K562 (cell line): ENCODE data around the gene LACTB. TPM values are rescaled to one million over a fixed set of nuclear protein-coding genes. Genes with fewer than 3 reads are reported as not detected.

Experiments
- BDP1 ChIP-seq: IDR thresholded peaks from 3 replicates; pipeline ENCODE4 v1.6.1; 2011; ENCODE audit not compliant: insufficient read length, insufficient read depth
- CHD4 ChIP-seq: fragments of 200-600 bp; sonication (generic); IDR thresholded peaks from 3 replicates; pipeline ENCODE4 v1.6.1; 2012; ENCODE audit warnings: low read depth, mild to moderate bottlenecking, mixed read lengths, low read length, inconsistent platforms; ENCODE audit not compliant: insufficient read depth, insufficient replicate concordance, poor library complexity, severe bottlenecking
- E2F3 ChIP-seq: fragments of 250-450 bp; sonication (Bioruptor Pico); IDR thresholded peaks from 2 replicates; pipeline ENCODE4 v1.4.0; 2020; ENCODE audit warnings: mild to moderate bottlenecking
- ESRRA ChIP-seq: fragments of 450-650 bp; IDR thresholded peaks from 2 replicates; pipeline ENCODE4 v1.6.1; 2014; ENCODE audit warnings: low read depth, mild to moderate bottlenecking, moderate library complexity, borderline replicate concordance
- EWSR1 ChIP-seq: fragments of 450-650 bp; IDR thresholded peaks from 2 replicates; pipeline ENCODE4 v1.6.1; 2018; ENCODE audit warnings: borderline replicate concordance, mild to moderate bottlenecking, low read depth, moderate library complexity; ENCODE audit not compliant: partially characterized antibody
- FOXA3 ChIP-seq, 2 experiments: fragments of 450-650 bp in 1 of 2; sonication (generic) in 1 of 2; formaldehyde crosslinking; IDR thresholded peaks in 1 of 2; conservative IDR thresholded peaks in 1 of 2; 2 replicates each; pipeline versions ENCODE4 v1.4.0 to v1.8.0; 2020 to 2022; ENCODE audit warnings: mild to moderate bottlenecking in 2 of 2, missing genetic modification reagents in 1 of 2
- FOXK2 ChIP-seq, 2 experiments: fragments of 450-650 bp; IDR thresholded peaks in 1 of 2; conservative IDR thresholded peaks in 1 of 2; 2 replicates each; pipeline ENCODE4 v1.6.1; 2016; ENCODE audit warnings: low read depth in 2 of 2, mild to moderate bottlenecking in 1 of 2
- HDAC8 ChIP-seq: fragments of 450-650 bp; IDR thresholded peaks from 2 replicates; pipeline ENCODE4 v1.6.1; 2016; ENCODE audit warnings: mild to moderate bottlenecking, missing genetic modification characterization, moderate library complexity, missing compliant biosample characterization
- KAT8 ChIP-seq: fragments of 450-650 bp; IDR thresholded peaks from 2 replicates; pipeline ENCODE4 v1.6.1; 2016; ENCODE audit warnings: low read depth, mild to moderate bottlenecking
- KDM1A ChIP-seq, 2 experiments: fragments of 450-650 bp; IDR thresholded peaks; 2 replicates each; pipeline ENCODE4 v1.6.1; 2016; ENCODE audit warnings: mild to moderate bottlenecking in 2 of 2
- KLF16 ChIP-seq: IDR thresholded peaks from 2 replicates; pipeline ENCODE4 v1.6.1; 2016; ENCODE audit warnings: antibody characterized with exemption
- MCM7 ChIP-seq, 2 experiments: fragments of 450-650 bp; IDR thresholded peaks; 2 replicates each; pipeline ENCODE4 v1.6.1; 2016 to 2018
- NR1H2 ChIP-seq: sonication (generic); formaldehyde crosslinking; IDR thresholded peaks from 2 replicates; pipeline ENCODE4 v1.4.0; 2020; ENCODE audit warnings: mild to moderate bottlenecking, missing genetic modification reagents
- PCBP1 ChIP-seq: fragments of 200-400 bp; formaldehyde crosslinking; IDR thresholded peaks from 2 replicates; pipeline ENCODE4 v1.6.1; 2018; ENCODE audit warnings: mild to moderate bottlenecking, low read depth, low read length; ENCODE audit not compliant: poor library complexity, severe bottlenecking
- POLR3A ChIP-seq: IDR thresholded peaks from 2 replicates; pipeline ENCODE4 v1.6.1; 2011; ENCODE audit warnings: borderline replicate concordance, mild to moderate bottlenecking, moderate library complexity; ENCODE audit not compliant: insufficient read length, insufficient read depth; ENCODE audit errors: extremely low read depth
- RB1 ChIP-seq: fragments of 450-650 bp; IDR thresholded peaks from 2 replicates; pipeline ENCODE4 v1.6.1; 2017; ENCODE audit warnings: low read depth, mild to moderate bottlenecking
- SMAD4 ChIP-seq: fragments of 250-450 bp; sonication (Bioruptor Pico); conservative IDR thresholded peaks from 2 replicates; pipeline ENCODE4 v1.8.0; 2021; ENCODE audit warnings: inconsistent platforms, mild to moderate bottlenecking, moderate library complexity
- TAF9B ChIP-seq: fragments of 450-650 bp; IDR thresholded peaks from 2 replicates; pipeline ENCODE4 v1.6.1; 2018; ENCODE audit warnings: mild to moderate bottlenecking; ENCODE audit not compliant: partially characterized antibody
- TFE3 ChIP-seq: fragments of 450-650 bp; formaldehyde crosslinking; IDR thresholded peaks from 2 replicates; pipeline ENCODE4 v1.4.0; 2020; ENCODE audit warnings: mild to moderate bottlenecking, mixed read lengths
- THAP7 ChIP-seq: fragments of 250-450 bp; sonication (Bioruptor Pico); IDR thresholded peaks from 2 replicates; pipeline ENCODE4 v1.5.0; 2021
- WHSC1 ChIP-seq: IDR thresholded peaks from one replicate; pipeline ENCODE4 v1.6.1; 2012; ENCODE audit warnings: low read length, control low read depth, inconsistent platforms
- ZBTB7A ChIP-seq: IDR thresholded peaks from 2 replicates; pipeline ENCODE4 v1.6.1; 2011; ENCODE audit warnings: low read depth, mild to moderate bottlenecking, low read length, moderate library complexity, borderline replicate concordance; ENCODE audit not compliant: control insufficient read depth
- ZNF518B ChIP-seq: fragments of 250-450 bp; sonication (Bioruptor Pico); IDR thresholded peaks from 2 replicates; pipeline ENCODE4 v1.5.0; 2021; ENCODE audit warnings: mild to moderate bottlenecking, moderate library complexity
- polyA plus RNA-seq, 8 experiments: library from polyadenylated mRNA; depleted of rRNA in 4 of 8; stranded (reverse) in 5 of 8; unstranded in 3 of 8; fragments of >200 nt; fragmentation: Nextera tagmentation in 2 of 8; fragmentation: Illumina TruSeq in 1 of 8; extraction: Ambion mirVana in 2 of 8; extraction: Trizol in 1 of 8; gene quantifications; 2 replicates each; pipeline versions ENCODE4 v1.2.1 to v1.2.3, GENCODE V29; 2011 to 2014; ENCODE audit warnings: inconsistent platforms in 1 of 8, missing spikeins in 1 of 8
- total RNA-seq, 7 experiments: library from RNA; depleted of rRNA in 6 of 7; stranded (reverse); fragments of >200 nt in 6 of 7; fragmentation: Illumina TruSeq in 2 of 7; extraction: Trizol in 2 of 7; gene quantifications; 2 replicates each; pipeline versions ENCODE4 v1.2.1 to v1.2.3, GENCODE V29; 2011 to 2021; ENCODE audit warnings: low replicate concordance in 1 of 7

LACTB gene
- total and polyA plus RNA-seq, 9 of the 15 experiments (the other 6 are each of a cell fraction or from before 2014, with no cell fraction given) = 3.1 to 15.5 (median 9.8) TPM

GRCh38 chr15:63157118-63157843, 35.6 kb downstream of the LACTB start, which contains the start of gene RPS27L (continued):
- TF ChIP-seq KAT8 (no peak), FOXA3 (CRISPR knock-in tag; conservative IDR thresholded peaks at IDR 0.05 in 1 of 2, IDR thresholded peaks at IDR 0.05 in 1 of 2) (no peak), TAF9B (peak; percentile 94), BDP1 (no peak), KDM1A (IDR thresholded peaks at IDR 0.05) (no peak), HDAC8 (tag) (no peak), E2F3 (no peak), ESRRA (peak; percentile 44; the same call in 1 of the 2 replicates), PCBP1 (peak; percentile 22), ZNF518B (CRISPR knock-in tag) (no peak), EWSR1 (no peak), THAP7 (CRISPR knock-in tag) (no peak), RB1 (peak; percentile 58), MCM7 (IDR thresholded peaks at IDR 0.05) (no peak), TFE3 (no peak), POLR3A (no peak), FOXK2 (conservative IDR thresholded peaks at IDR 0.05 in 1 of 2, IDR thresholded peaks at IDR 0.05 in 1 of 2; ENCODE audit: low read depth in 2 of 2) (peak; percentile 98 to 99), CHD4 (no peak), WHSC1 (no peak), SMAD4 (CRISPR knock-in tag) (no peak; the same call in 1 of the 2 replicates), ZBTB7A (peak; percentile 77; the same call in 1 of the 2 replicates), KLF16 (no peak), NR1H2 (peak; percentile 69; the same call in 1 of the 2 replicates)
